ENCODE results near the gene RMRP. TPM values are rescaled to one million over a fixed set of nuclear protein-coding genes. Genes with fewer than 3 reads are reported as not detected.

Gene RMRP
- total RNA-seq, 1 donor from 2014 or later: 16,487 TPM

DNA sequence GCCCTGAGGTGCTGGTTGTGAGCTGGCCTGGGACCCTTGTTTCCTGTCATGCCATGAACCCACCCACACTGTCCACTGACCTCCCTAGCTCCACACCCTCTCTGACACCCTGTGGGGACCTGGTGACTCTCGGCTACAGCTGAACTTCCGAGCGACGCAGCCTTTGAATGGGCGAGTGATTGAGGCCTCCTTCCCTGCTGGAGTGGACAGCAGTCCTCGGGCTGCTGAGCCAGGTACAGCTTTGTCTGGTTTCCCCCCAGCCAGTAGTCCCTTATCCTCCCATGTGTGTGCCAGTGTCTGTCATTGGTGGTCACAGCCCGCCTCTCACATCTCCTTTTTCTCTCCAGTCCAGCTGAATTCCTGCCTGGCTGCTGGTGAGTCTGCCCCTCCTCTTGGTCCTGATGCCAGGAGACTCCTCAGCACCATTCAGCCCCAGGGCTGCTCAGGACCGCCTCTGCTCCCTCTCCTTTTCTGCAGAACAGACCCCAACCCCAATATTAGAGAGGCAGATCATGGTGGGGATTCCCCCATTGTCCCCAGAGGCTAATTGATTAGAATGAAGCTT is 22.0 kb upstream of the RMRP start:
- H3K27ac Mint-ChIP-seq: no peak overlapping the region
- TF ChIP-seq, protein P1, sequence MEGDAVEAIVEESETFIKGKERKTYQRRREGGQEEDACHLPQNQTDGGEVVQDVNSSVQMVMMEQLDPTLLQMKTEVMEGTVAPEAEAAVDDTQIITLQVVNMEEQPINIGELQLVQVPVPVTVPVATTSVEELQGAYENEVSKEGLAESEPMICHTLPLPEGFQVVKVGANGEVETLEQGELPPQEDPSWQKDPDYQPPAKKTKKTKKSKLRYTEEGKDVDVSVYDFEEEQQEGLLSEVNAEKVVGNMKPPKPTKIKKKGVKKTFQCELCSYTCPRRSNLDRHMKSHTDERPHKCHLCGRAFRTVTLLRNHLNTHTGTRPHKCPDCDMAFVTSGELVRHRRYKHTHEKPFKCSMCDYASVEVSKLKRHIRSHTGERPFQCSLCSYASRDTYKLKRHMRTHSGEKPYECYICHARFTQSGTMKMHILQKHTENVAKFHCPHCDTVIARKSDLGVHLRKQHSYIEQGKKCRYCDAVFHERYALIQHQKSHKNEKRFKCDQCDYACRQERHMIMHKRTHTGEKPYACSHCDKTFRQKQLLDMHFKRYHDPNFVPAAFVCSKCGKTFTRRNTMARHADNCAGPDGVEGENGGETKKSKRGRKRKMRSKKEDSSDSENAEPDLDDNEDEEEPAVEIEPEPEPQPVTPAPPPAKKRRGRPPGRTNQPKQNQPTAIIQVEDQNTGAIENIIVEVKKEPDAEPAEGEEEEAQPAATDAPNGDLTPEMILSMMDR (IDR thresholded peaks at IDR 0.05; ENCODE audit: unreplicated experiment): no peak
- H3K4me3 Mint-ChIP-seq (ENCODE audit: low read depth): no peak overlapping the region
- H3K27me3 Mint-ChIP-seq: peaks cover 10% of the 10 kb centered on the region
- no peaks in the 10 kb centered on the region for H3K9me3 Mint-ChIP-seq (ENCODE audit: low read depth)
- peaks cover 4% of the 10 kb centered on the region for H3K4me1 Mint-ChIP-seq (ENCODE audit: low read depth)
- no peak for DNase-seq (ENCODE audit: low spot score, unreplicated experiment)
- peaks cover 2% of the 10 kb centered on the region for H3K36me3 Mint-ChIP-seq (ENCODE audit: insufficient read depth)

DNA sequence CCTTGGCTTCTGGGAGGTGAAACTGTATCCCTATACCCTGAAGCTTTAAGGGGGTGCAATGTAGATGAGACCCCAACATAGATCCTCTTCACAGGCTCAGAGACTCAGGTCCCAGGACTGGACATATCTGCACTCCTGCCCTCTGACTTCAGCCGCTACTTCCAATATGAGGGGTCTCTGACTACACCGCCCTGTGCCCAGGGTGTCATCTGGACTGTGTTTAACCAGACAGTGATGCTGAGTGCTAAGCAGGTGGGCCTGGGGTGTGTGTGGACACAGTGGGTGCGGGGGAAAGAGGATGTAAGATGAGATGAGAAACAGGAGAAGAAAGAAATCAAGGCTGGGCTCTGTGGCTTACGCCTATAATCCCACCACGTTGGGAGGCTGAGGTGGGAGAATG is 21.3 kb upstream of the RMRP start:
- H3K27ac Mint-ChIP-seq: peak overlapping the region; percentile 76
- H3K4me3 Mint-ChIP-seq (ENCODE audit: low read depth): no peak overlapping the region
- H3K27me3 Mint-ChIP-seq: peaks cover 16% of the 10 kb centered on the region
- H3K9me3 Mint-ChIP-seq (ENCODE audit: low read depth): no peaks in the 10 kb centered on the region
- no peak for DNase-seq (ENCODE audit: low spot score, unreplicated experiment)
- TF ChIP-seq, protein P1 (IDR thresholded peaks at IDR 0.05; ENCODE audit: unreplicated experiment): no peak
- no peaks in the 10 kb centered on the region for H3K36me3 Mint-ChIP-seq (ENCODE audit: insufficient read depth)
- H3K4me1 Mint-ChIP-seq (ENCODE audit: low read depth): peaks cover 5% of the 10 kb centered on the region

DNA sequence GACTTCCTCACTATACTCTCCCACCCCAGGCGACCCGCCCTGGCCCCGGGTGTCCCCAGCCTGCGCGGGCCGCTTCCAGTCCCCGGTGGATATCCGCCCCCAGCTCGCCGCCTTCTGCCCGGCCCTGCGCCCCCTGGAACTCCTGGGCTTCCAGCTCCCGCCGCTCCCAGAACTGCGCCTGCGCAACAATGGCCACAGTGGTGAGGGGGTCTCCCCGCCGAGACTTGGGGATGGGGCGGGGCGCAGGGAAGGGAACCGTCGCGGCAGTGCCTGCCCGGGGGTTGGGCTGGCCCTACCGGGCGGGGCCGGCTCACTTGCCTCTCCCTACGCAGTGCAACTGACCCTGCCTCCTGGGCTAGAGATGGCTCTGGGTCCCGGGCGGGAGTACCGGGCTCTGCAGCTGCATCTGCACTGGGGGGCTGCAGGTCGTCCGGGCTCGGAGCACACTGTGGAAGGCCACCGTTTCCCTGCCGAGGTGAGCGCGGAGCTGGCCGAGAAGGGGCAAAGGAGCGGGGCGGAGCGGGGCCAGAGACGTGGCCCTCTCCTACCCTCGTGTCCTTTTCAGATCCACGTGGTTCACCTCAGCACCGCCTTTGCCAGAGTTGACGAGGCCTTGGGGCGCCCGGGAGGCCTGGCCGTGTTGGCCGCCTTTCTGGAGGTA is 18.0 kb upstream of the RMRP start:
- DNase-seq (ENCODE audit: low spot score, unreplicated experiment): peak; percentile 86
- H3K27ac Mint-ChIP-seq: peak overlapping the region; percentile 76
- H3K36me3 Mint-ChIP-seq (ENCODE audit: insufficient read depth): no peaks in the 10 kb centered on the region
- H3K4me3 Mint-ChIP-seq (ENCODE audit: low read depth): peak overlapping the region; percentile 72
- H3K9me3 Mint-ChIP-seq (ENCODE audit: low read depth): no peaks in the 10 kb centered on the region
- TF ChIP-seq, protein P1 (IDR thresholded peaks at IDR 0.05; ENCODE audit: unreplicated experiment): peak; percentile 22
- H3K4me1 Mint-ChIP-seq (ENCODE audit: low read depth): peaks cover 4% of the 10 kb centered on the region
- peaks cover 19% of the 10 kb centered on the region for H3K27me3 Mint-ChIP-seq

DNA sequence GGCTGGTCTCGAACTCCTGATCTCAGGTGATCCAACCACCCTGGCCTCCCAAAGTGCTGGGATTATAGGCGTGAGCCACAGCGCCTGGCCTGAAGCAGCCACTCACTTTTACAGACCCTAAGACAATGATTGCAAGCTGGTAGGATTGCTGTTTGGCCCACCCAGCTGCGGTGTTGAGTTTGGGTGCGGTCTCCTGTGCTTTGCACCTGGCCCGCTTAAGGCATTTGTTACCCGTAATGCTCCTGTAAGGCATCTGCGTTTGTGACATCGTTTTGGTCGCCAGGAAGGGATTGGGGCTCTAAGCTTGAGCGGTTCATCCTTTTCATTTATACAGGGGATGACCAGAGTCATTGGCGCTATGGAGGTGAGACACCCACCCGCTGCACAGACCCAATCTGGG is 17.4 kb upstream of the RMRP start:
- DNase-seq (ENCODE audit: low spot score, unreplicated experiment): no peak
- Mint-ChIP-seq H3K9me3 (ENCODE audit: low read depth) (no peaks in the 10 kb centered on the region), H3K27ac (peak overlapping the region; percentile 64)

DNA sequence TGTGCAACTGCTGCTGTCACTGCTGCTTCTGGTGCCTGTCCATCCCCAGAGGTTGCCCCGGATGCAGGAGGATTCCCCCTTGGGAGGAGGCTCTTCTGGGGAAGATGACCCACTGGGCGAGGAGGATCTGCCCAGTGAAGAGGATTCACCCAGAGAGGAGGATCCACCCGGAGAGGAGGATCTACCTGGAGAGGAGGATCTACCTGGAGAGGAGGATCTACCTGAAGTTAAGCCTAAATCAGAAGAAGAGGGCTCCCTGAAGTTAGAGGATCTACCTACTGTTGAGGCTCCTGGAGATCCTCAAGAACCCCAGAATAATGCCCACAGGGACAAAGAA is 16.2 kb upstream of the RMRP start:
- no peak overlapping the region for H3K27ac Mint-ChIP-seq
- TF ChIP-seq, protein P1 (IDR thresholded peaks at IDR 0.05; ENCODE audit: unreplicated experiment): no peak
- H3K9me3 Mint-ChIP-seq (ENCODE audit: low read depth): no peaks in the 10 kb centered on the region
- H3K27me3 Mint-ChIP-seq: peaks cover 17% of the 10 kb centered on the region
- H3K36me3 Mint-ChIP-seq (ENCODE audit: insufficient read depth): no peaks in the 10 kb centered on the region
- H3K4me3 Mint-ChIP-seq (ENCODE audit: low read depth): no peak overlapping the region
- no peak for DNase-seq (ENCODE audit: low spot score, unreplicated experiment)
- H3K4me1 Mint-ChIP-seq (ENCODE audit: low read depth): peaks cover 8% of the 10 kb centered on the region

More for the DNA sequence above, 17.4 kb upstream of the RMRP start:
- peaks cover 4% of the 10 kb centered on the region for H3K4me1 Mint-ChIP-seq (ENCODE audit: low read depth)
- H3K27me3 Mint-ChIP-seq: peaks cover 19% of the 10 kb centered on the region
- TF ChIP-seq, protein P1 (IDR thresholded peaks at IDR 0.05; ENCODE audit: unreplicated experiment): no peak
- no peaks in the 10 kb centered on the region for H3K36me3 Mint-ChIP-seq (ENCODE audit: insufficient read depth)
- peak overlapping the region; percentile 72 for H3K4me3 Mint-ChIP-seq (ENCODE audit: low read depth)
